COR-L47 (cell line): ENCODE measurements around the gene ABCC1.
A peak's percentile ranks its signal among the peaks of the same experiment; 100 is the strongest.
"Not testable (repeated sequence)": the region's sequence is repeated elsewhere in the genome, so short reads cannot be mapped to it uniquely, and the experiment has no call there.

Experiments used
- DNase-seq: peaks from one replicate; lab custom pipeline; 2025; lab: John Stamatoyannopoulos, UW

ABCC1 gene

DNA sequence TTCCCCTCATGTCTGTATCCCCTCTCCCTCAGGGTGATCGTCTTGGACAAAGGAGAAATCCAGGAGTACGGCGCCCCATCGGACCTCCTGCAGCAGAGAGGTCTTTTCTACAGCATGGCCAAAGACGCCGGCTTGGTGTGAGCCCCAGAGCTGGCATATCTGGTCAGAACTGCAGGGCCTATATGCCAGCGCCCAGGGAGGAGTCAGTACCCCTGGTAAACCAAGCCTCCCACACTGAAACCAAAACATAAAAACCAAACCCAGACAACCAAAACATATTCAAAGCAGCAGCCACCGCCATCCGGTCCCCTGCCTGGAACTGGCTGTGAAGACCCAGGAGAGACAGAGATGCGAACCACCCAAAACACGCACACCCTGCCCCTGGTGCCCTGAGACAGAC is 191.7 kb downstream of the ABCC1 start:
- DNase-seq: no peak

DNA sequence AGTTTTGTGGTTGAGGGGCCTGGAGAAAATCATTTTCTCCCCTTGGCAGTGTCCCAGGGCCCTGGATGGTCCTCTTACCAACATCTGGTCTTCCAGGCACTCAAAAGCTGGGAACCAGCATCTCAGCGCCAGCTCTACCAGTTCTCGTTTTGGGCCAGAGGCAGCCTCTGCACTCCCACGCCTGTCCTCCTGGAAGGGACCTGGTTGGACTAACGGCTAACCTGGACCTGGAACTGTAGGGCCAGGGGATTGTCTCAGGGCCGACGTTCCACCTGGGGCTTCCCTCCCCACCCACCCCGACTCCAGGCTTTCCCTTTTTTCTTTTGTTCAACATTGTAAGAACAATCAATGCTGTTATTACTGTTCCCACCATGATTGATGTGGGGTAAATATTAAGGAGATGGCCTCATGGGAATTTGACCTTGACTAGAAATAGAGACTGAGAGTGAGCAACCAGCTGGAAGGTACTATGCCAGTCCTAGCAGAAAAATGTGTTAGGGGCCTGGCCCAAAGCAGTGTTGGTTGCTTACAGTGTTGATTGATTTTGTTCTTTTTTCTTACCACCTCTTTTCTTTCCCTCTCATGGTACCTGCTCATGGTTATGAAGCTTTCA is 192.5 kb downstream of the ABCC1 start:
- no peak for DNase-seq

DNA sequence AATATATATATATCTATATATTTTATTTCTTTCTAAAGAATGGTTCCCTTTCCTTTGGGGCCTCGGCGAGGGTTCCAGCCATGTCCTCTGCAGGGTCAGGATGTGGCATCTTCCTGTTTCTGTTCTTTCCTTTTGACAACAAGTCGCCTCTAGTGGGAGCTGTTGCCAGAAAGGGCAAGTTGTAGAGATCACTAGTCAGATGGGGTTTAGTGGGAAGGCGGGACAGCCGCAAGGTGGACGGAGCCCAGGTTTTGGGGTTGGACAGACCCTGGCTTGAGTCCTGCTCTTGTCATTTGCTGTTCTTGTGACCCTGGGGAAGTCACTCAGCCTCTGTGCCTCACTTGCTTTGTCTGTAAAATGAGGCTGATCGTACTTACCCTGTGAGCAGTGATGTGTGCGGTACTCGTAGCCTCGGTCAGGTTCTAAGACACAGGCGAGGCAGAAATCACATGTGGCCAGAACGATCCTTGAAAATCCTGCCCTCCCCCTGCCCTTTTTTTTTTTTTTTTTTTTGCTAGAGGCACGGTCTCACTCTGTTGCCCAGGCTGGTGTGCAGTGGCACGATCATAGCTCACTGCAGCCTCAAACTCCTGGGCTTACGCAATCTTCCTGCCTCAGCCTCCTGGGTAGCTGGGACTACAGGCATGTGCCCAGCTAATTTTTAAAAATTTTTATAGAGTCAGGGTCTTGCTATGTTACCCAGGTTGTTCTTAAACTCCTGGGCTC is 193.8 kb downstream of the ABCC1 start:
- DNase-seq: no peak

DNA sequence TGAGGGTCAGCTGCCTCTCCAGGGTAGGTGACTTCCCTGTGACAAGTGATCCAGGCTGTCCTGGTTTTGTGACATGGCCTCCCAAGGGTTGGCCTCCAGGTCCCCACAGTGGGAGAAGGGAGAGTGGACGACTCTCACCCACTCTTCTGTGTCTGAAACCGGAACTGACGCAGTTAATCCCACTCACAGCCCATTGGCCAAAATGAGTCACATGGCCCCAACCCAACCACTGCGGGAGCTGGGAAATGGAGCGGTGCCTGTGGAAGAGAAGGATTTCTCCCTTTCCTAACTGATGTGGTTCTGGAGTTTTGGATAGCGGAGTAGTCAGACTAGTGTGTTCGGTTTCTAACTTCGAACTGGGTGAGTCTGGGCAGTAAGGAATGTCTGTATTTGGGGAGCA is 194.5 kb downstream of the ABCC1 start:
- DNase-seq: no peak

DNA sequence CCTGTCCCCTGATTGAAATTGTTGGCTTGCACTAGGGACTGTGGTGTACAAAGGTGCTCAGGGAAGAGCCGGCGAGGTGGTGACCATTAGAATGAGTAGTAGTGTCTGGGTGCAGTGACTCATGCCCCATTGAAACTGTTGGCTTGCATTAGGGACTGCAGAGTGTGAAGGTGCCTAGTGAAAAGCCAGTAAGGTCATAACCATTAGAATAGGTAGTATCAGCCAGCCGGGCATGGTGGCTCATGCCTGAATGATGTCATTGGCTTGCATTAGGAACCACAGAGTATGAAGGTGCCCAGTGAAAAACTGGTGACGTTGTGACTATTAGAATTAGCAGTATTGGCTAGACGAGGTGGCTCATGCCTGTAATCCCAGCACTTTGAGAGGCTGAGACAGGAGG is 195.0 kb downstream of the ABCC1 start:
- no peak for DNase-seq

DNA sequence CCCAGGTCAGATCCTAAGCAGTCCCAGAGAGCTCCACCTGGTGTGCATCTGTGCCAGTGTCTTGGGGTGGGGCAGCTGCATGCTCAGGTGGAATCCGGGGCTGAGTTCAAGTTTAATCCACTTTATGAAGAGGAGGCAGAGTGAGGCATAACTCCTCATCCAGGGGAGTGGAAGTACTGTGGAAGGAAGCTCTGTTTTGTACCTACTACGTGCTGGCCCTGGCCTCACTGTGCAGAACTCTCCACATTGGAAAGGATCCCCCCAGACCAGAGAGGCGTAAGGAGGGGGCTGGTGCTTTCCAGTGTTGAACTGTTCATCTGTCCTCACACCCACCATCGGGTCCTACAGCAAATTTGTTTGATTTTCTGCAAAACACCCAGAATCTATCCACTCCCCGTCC is 195.9 kb downstream of the ABCC1 start:
- DNase-seq: no peak

DNA sequence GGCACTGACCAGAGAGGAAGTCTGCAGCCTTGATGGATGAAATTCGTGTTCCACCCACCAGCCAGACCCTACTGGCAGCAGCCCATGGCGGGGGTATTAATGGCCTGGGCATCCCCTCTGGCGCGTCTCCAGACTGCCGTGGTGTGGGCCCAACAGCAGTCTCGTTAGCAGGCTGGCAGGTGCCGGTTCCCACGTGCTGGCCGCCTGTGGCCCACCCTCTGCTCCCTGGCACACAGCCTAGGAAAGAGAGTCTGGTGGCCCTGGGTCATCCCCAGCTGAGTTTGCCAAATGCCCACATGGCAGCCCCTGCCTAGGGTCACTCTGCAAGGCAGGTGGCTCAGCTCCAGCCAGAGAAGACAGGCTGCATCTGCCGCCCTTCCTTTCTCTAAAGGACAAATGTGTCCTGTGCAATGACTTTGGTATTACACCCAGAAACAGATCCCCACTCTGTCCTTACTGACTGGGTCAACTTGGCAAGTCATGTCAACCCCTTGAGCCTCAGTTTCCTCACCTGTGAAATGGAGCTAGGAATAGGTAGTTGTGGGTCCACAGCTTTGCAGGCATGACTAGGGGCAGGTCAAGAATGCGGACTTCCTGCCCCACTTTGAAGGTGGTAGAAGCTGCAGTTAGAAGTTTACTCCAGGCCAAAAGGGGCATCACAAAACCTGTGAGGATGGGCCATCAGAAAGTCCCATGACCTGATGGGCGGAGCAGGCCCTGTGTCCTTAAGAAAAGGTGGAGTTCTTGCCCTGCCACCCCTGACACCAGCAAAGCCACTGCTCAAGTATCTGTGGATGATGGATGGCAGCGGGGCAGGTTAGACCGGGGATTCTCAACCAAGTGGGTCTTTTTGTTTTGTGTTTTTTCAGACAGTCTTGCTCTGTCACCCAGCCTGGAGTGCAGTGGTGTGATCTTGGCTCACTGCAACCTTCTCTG is 197.2 kb downstream of the ABCC1 start:
- peak; percentile 60 for DNase-seq

DNA sequence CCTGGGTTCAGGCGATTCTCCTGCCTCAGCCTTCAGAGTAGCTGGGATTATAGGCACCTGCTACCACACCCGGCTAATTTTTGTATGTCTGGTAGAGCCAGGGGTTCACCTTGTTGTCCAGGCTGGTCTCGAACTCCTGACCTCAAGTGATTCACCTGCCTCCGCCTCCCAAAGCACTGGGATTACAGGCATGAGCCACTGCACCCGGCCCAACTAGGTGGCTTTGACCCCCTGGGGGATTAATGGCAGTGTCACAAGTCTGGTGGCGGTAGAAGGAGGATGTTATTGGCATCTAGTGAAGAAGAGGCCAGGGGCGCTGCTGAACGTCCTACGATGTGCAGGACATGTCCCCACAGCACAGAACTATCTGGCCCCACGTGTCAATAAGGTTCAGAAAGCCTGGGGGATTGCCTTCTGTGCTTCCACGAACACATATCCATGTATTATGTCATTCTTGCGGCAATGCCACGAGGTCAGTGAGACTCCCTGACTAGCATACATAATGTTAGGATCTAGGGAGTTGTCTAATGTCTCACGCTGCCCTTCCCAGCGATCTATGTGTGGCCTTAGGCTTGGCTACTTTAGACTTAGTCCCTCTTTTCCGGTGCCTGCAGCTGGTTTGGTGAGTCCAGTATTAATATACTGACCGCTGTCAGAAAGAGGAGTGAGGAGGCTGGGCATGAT is 198.0 kb downstream of the ABCC1 start:
- DNase-seq: no peak

DNA sequence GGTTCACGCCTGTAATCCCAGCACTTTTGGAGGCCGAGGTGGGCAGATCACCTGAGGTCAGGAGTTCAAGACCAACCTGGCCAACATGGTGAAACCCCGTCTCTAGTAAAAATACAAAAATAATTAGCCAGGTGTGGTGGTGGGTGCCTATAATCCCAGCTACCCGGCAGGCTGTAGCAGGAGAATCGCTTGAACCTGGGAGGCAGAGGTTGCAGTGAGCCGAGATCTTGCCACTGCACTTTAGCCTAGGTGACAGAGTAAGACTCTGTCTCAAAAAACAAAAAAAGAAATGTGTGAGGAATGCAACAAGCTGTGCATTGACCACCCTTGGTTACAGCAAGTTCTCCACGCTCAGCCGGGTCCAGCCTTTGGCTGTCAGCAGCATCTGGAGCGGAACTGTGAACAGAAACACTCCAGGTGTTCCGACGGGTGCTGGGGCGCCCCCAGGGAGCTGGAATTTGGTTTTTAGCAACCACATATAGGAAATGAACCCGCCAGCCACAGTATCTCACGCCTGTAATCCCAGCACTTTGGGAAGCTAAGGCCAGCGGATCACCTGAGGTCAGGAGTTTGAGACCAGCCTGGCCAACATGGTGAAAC is 198.7 kb downstream of the ABCC1 start:
- not testable (repeated sequence) for DNase-seq

DNA sequence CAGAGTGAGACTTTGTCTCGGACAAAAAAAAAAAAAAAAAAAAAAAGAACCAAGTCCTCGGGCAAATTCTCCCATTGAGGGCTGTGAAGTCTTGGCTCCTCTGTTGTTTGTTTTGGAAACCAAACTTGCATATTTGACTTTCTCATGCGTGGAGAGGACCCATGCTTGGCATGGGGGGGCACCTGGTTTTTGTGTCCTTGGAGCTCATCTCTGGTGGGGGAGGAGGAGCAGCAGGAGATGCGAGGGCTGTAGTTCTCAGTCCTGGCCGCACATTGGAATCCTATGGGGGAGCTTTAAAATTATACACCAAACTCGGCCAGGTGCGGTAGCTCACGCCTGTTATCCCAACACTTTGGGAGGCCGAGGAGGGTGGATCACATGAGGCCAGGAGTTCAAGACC is 199.3 kb downstream of the ABCC1 start:
- no peak for DNase-seq

DNA sequence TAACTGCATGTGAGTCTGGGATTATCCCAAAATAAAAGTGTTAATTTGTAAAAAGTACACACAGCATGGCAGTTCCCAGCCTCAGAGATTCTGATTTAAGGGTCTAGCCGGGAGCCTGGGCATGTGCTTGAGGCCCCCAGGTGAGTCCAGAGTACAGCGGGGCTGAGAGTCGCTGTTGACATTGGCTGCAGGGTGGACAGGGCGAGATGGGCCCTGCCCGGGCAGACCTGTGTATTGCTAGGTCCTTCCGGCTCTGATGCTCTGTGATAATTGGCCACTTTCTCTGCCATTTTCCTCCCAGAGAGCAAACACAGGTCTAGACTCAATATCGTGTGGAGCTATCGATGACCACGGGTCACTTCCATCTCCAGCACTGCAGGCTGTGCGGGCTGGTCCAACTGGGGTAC is 200.3 kb downstream of the ABCC1 start:
- DNase-seq: no peak

DNA sequence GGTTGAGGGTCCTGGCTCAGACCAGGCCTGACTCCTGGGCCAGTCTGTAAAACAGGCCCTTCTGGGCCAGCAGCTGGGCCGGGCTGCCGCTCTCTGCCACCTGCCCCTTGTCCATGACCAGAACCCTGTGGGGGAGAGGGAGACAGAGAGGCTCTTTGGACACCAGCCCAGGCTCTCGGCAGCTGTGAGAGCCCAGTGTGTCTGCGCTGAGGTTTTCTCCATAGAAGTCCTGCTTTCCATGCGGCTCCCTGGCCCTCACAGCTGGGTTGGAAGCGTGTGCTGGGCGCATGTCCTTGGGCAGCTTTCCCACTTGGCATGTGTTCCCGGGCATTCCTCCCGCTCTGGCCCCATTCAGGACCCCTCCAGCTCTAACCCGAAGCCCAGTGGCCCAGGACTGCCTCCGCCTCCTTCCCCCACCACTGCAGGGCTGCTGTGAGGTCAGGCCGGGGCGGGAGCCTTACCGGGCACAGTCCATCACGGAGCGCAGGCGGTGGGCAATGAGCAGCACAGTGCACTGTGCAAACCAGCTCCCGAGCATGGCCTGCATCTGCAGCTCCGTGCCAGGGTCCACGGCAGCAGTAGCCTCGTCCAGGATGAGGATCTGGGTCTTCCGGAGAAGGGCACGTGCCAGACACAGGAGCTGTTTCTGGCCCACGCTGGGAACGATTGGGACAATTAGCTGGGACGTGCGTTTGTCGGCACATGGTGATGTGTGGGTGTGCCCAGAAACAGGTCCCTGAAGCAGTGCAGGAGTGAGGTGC is 200.9 kb downstream of the ABCC1 start:
- peak; percentile 16 for DNase-seq

DNA sequence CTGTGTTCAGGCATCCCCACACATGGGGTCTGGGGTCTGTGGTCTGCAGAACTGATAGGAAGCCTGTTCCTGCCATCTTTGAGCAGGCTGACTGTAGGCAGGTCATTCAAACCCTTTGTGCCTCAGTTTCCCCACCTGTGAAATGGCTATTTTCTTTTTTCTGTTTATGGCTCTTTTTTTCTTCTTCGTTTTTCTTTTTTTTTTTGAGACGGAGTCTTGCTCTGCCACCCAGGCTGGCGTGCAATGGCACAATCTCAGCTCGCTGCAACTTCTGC is 201.4 kb downstream of the ABCC1 start:
- DNase-seq: no peak

DNA sequence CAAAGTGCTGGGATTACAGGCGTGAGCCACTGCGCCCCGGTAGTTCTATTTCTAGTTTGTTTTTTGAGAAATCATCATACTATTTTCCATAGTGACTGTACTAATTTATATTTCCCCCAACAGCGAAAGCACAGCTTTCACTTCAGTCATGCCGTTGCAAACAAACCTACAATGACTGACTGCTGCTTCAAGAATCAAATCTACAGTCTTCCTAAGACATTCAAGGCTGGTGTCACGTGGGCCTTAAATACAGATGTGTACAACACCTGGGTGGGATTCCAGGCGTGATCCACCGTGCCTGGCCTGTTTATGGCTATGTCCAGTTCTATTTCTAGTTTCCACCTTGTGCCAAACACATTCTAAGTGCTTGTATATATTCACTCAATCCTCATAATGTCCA is 201.9 kb downstream of the ABCC1 start:
- no peak for DNase-seq

DNA sequence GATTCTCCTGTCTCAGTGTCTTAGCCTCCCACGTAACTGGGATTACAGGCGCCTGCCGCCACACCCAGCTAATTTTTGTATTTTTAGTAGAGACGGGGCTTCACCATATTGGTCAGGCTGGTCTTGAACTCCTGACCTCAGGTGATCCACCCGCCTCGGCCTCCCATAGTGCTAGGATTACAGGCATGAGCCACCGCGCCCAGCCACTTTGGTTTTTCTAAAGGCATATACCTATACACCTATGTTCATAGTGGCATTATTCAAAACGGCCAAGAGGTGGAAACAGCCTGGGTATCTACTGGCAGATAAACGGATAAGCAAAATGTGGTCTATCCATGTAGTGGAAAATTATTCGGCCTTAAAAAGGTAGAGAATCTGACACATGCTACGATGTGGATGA is 203.6 kb downstream of the ABCC1 start:
- not testable (repeated sequence) for DNase-seq

DNA sequence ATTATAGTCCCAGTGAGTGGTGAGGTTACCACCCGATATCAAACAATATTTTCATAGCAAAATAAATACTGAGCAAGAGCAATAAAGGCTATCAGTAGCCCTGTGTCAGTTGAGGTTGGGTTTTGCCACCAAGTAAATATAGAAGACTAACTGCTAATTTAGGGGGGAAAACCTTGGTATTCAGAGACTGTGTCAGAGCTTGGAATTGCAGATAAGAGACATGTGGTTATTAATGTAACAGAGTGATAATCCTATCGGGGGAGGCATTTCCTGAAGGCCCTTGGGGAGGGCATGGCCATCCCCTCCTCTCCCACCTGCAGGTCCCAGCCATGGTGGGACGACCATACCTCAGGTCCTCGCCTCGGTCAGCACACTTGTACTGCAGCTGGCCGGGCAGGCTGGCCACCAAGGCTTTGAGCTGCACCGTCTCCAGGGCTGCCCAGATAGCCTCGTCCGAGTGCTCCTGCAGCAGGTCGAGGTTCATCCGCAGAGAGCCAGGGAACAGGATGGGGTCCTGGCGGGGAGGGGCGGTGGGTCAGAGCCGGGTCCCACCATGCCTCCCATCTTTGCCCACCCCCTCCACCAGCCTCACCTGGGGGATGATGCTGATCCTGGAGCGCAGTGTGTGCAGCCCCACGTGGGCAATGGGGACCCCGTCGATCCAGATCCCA is 205.0 kb downstream of the ABCC1 start:
- no peak for DNase-seq

DNA sequence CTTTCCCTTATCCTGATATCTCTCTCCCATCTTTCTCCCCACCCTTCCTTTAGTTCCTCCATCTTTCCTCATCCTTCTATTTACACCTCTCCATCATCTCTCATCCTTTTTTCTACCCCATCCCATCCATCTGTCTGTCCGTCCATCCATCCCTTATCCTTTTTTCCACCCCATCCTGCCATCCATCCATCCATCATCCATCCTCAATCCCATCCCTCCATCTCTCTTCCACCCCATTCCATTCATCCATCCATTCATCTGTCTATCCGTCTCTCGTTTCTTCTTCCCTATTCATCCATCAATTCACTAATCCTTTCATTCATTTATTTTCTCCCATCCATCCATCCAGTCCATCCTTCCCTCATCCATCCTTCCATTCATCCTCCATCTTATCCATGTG is 205.8 kb downstream of the ABCC1 start:
- DNase-seq: no peak

DNA sequence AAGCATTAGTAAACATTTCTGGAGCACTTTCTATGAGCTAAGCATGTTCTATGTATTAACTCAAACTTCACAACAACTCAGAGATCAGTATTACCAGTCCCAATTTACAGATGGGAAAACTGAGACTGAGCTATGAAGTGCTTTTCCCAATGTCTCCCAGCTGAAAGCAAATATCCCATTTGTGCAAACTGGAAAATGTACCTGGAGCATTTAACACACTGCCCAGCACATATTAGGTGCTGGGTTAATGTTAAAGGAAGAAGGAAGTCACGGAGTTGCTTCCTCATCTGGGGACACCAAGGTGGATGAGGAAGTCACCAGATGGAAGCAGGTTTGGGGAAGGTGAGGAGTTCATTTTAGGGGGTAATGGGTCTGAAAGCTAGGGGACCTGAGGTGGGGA is 207.8 kb downstream of the ABCC1 start:
- DNase-seq: no peak

DNA sequence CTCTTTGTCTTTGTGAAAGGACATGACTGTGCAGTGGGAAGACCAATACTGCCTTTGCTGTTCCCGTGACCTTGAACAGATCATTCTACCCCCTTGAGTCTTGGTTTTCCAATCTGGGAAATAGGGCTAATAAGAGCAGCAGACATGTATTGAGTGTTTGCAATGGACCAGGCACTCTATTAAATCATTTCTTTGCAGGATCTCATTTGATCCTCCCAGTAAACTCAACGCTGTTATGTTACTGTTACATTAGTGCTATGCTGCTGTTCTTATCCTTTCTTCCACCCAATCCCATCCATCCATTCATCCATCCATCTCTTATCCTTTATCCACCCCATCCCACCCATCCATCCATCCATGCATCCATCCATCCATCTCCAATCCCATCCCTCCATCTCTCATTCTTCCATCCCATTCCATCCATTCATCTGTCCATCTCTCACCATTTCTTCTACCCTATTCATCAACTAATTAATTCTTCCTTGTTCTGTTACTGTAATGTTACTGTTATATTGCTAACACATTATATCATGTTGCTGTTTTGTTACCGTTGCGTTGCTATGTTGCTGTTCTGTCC is 208.8 kb downstream of the ABCC1 start:
- no peak for DNase-seq

DNA sequence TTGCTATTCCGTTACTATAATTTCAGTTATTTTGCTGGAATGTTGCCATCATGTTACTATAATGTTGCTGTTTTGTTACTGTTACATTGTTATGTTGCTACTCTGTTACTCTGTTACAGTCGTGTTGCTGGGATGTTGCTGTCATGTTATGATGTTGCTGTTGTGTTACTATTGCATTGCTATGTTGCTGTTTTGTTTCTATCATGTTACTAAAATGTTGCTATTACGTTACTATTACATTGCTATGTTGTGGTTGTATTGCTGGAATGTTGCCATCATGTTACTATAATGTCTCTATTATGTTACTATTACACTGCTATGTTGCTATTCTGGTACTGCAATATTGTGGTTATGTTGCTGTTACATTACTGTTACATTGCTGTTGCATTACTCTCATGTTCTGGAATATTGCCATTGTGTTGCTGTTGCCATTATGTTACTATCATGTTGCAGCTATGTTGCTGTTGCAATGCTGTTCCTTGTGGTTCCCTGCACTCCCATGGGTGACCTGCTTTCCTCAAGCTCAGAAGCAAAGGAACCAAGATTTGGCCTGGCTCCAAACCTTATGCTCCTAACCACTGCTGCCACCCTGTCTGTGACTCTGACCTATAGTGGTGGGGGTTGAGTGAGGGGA is 209.4 kb downstream of the ABCC1 start:
- DNase-seq: no peak
